HepG2 (cell line): ENCODE results near the gene SUCLG1.

ENCODE experiments used
- CTCF ChIP-seq: sonication (generic); formaldehyde crosslinking; IDR thresholded peaks from 2 replicates; pipeline ENCODE4 v1.5.0; 2020; ENCODE audit warnings: mild to moderate bottlenecking, missing genetic modification reagents, moderate library complexity
- ZNF777 ChIP-seq: sonication (generic); formaldehyde crosslinking; IDR thresholded peaks from 2 replicates; pipeline ENCODE4 v1.4.0; 2020; ENCODE audit warnings: missing genetic modification reagents

- TF ChIP-seq CTCF (CRISPR knock-in tag) (no peak), ZNF777 (CRISPR knock-in tag) (no peak)
These were observed 70.1 kb downstream of the SUCLG1 start for GRCh38 chr2:84388921-84389490.
